GM12878 (cell line): ENCODE results near the gene TNFRSF1B. TPM values are rescaled to one million over a fixed set of nuclear protein-coding genes. Genes with fewer than 3 reads are reported as not detected.

Experiments used
- ATAC-seq: fragments of 200-7000 bp; cut with Tn5 transposase; 3 replicates; pipeline ENCODE4 v1.9.1; 2020; ENCODE audit warnings: mild to moderate bottlenecking, moderate library complexity
- BruUV-seq: library from RNA; stranded (reverse); fragments of 400-500 nt; replicated peaks from 2 replicates; lab custom pipeline; 2021; lab: Mats Ljungman, UMichigan
- CTCF ChIA-PET: fragments of 300-600 bp; sonication (Branson Sonifier 250); formaldehyde crosslinking; extraction: SDS; loops from one replicate; lab custom pipeline; 2021; ENCODE audit warnings: inconsistent platforms; lab: Yijun Ruan, JAX
- POLR2A ChIA-PET: fragments of 350-600 bp; formaldehyde crosslinking; extraction: SDS; loops from one replicate; lab custom pipeline; 2021; ENCODE audit warnings: inconsistent platforms; lab: Charles Lee
- RAD21 ChIA-PET: fragments of 300-600 bp; sonication (Branson Sonifier 250); formaldehyde crosslinking; loops from one replicate; lab custom pipeline; 2023; ENCODE audit warnings: antibody characterized with exemption; ENCODE audit not compliant: unreplicated experiment; lab: Charles Lee
- SMC1A ChIA-PET: fragments of 300-600 bp; sonication (Branson Sonifier 250); formaldehyde crosslinking; loops from one replicate; lab custom pipeline; 2023; ENCODE audit not compliant: unreplicated experiment, uncharacterized antibody; lab: Charles Lee
- DNase-seq: peaks from one replicate; pipeline ENCODE4 v3.0.0-alpha.2; 2011; ENCODE audit warnings: low read depth, low spot score
- FAIRE-seq: peaks from 3 replicates; lab custom pipeline; 2011; peaks lifted over from hg19 to GRCh38; lab: Jason Lieb, UNC
- H2AFZ ChIP-seq: 2 replicates; pipeline ENCODE4 v1.6.0; 2011; ENCODE audit warnings: low read depth, low read length, control low read depth; ENCODE audit not compliant: control insufficient read depth
- H3K27ac ChIP-seq: 2 replicates; pipeline ENCODE4 v1.5.1; 2011; ENCODE audit warnings: control low read depth; ENCODE audit not compliant: control insufficient read depth, insufficient read depth
- H3K27me3 ChIP-seq, 2 experiments: replicated peaks in 1 of 2; 2 replicates each; pipeline versions ENCODE4 v1.6.0 to v1.6.1; 2011; ENCODE audit warnings: low read length in 1 of 2; ENCODE audit not compliant: control insufficient read depth in 2 of 2, insufficient read depth in 2 of 2
- H3K36me3 ChIP-seq, 2 experiments: 2 replicates each; pipeline ENCODE4 v1.5.1; 2011; ENCODE audit warnings: low read length in 1 of 2; ENCODE audit not compliant: control insufficient read depth in 2 of 2, insufficient read depth in 2 of 2
- H3K4me1 ChIP-seq: 2 replicates; pipeline ENCODE4 v1.6.1; 2011; ENCODE audit warnings: mild to moderate bottlenecking, low read length, moderate library complexity, mixed read lengths; ENCODE audit not compliant: control insufficient read depth, insufficient read depth
- H3K4me2 ChIP-seq: 2 replicates; pipeline ENCODE4 v1.6.0; 2011; ENCODE audit warnings: control low read depth; ENCODE audit not compliant: control insufficient read depth, insufficient read depth
- H3K4me3 ChIP-seq: fragments of 200-600 bp; sonication (generic); 2 replicates; pipeline ENCODE4 v1.5.1; 2016
- H3K79me2 ChIP-seq: 2 replicates; pipeline ENCODE4 v1.6.0; 2011; ENCODE audit warnings: low read length; ENCODE audit not compliant: control insufficient read depth, insufficient read depth
- H3K9ac ChIP-seq: 2 replicates; pipeline ENCODE4 v1.8.0; 2011; ENCODE audit warnings: low read length, control low read depth, mixed read lengths; ENCODE audit not compliant: control insufficient read depth, insufficient read depth
- H3K9me3 ChIP-seq: replicated peaks from 3 replicates; pipeline ENCODE4 v1.5.1; 2011; ENCODE audit warnings: mild to moderate bottlenecking, low read length; ENCODE audit not compliant: control insufficient read depth, insufficient read depth
- H4K20me1 ChIP-seq: 2 replicates; pipeline ENCODE4 v1.6.0; 2011; ENCODE audit not compliant: control insufficient read depth, insufficient read depth
- E2F8 ChIP-seq: fragments of 450-650 bp; IDR thresholded peaks from 2 replicates; pipeline ENCODE4 v1.6.1; 2018; ENCODE audit warnings: mild to moderate bottlenecking, low read depth, moderate library complexity; ENCODE audit not compliant: partially characterized antibody
- IKZF1 ChIP-seq: fragments of 450-650 bp; conservative IDR thresholded peaks from 2 replicates; pipeline ENCODE4 v1.6.1; 2017; ENCODE audit warnings: antibody characterized with exemption, mild to moderate bottlenecking
- MLLT1 ChIP-seq: fragments of 450-650 bp; IDR thresholded peaks from 2 replicates; pipeline ENCODE4 v1.6.1; 2016; ENCODE audit warnings: mild to moderate bottlenecking
- NR2F1 ChIP-seq: fragments of 450-650 bp; conservative IDR thresholded peaks from 2 replicates; pipeline ENCODE4 v1.6.1; 2017; ENCODE audit warnings: mild to moderate bottlenecking
- RAD21 ChIP-seq: IDR thresholded peaks from 2 replicates; pipeline ENCODE4 v1.6.1; 2011; ENCODE audit warnings: mild to moderate bottlenecking, low read depth, low read length, moderate library complexity; ENCODE audit not compliant: insufficient read depth
- RUNX3 ChIP-seq: IDR thresholded peaks from 2 replicates; pipeline ENCODE4 v1.6.1; 2012; ENCODE audit warnings: low read length, inconsistent platforms
- SMARCA5 ChIP-seq: fragments of 450-650 bp; IDR thresholded peaks from 2 replicates; pipeline ENCODE4 v1.6.1; 2017; ENCODE audit warnings: mild to moderate bottlenecking
- SMC3 ChIP-seq: IDR thresholded peaks from 2 replicates; pipeline ENCODE4 v1.6.1; 2011; ENCODE audit warnings: low read length, improper control_type of control experiment, borderline replicate concordance
- SPI1 ChIP-seq: IDR thresholded peaks from 2 replicates; pipeline ENCODE4 v1.6.1; 2011; ENCODE audit warnings: low read depth, mild to moderate bottlenecking, low read length, moderate library complexity, borderline replicate concordance; ENCODE audit not compliant: insufficient read depth
- USF1 ChIP-seq: IDR thresholded peaks from 2 replicates; pipeline ENCODE4 v1.6.1; 2011; ENCODE audit warnings: borderline replicate concordance, low read depth, mild to moderate bottlenecking, moderate library complexity, mixed read lengths, low read length; ENCODE audit not compliant: insufficient read depth; ENCODE audit errors: extremely low read length
- ZNF384 ChIP-seq: IDR thresholded peaks from 2 replicates; pipeline ENCODE4 v1.6.1; 2012; ENCODE audit warnings: low read depth, mild to moderate bottlenecking, low read length, improper control_type of control experiment, borderline replicate concordance
- WGBS: methylation state at CpG from one replicate; pipeline ENCODE4 v1.1.6; 2016; ENCODE audit warnings: low lambda C conversion rate; ENCODE audit not compliant: insufficient replicate concordance, insufficient coverage; ENCODE audit errors: missing lambda C conversion rate; 5-methylcytosine and 5-hydroxymethylcytosine counted together
- in situ Hi-C: fragments of 300-500 bp; cut with MboI; formaldehyde crosslinking; loops from 9 replicates; pipeline ENCODE4 v1.14.3; 2018; ENCODE audit warnings: mixed read lengths
- intact Hi-C: fragments of 100-400 bp; cut with micrococcal nuclease; formaldehyde crosslinking; loops from one replicate; pipeline ENCODE4 v1.14.2; 2022; ENCODE audit not compliant: unreplicated experiment
- polyA plus RNA-seq, 11 experiments: library from polyadenylated mRNA; depleted of rRNA in 4 of 11; unstranded in 6 of 11; stranded (reverse) in 5 of 11; fragments of >200 nt; fragmentation: Nextera tagmentation in 4 of 11; fragmentation: Illumina TruSeq in 1 of 11; extraction: Ambion mirVana in 4 of 11; extraction: Trizol in 1 of 11; gene quantifications; 1 replicate in 1 of 11; 2 replicates in 10 of 11; pipeline versions ENCODE4 v1.2.1 to v1.2.3, GENCODE V29; 2011 to 2016; ENCODE audit warnings: inconsistent platforms in 2 of 11, missing spikeins in 2 of 11, low read depth in 1 of 11
- total RNA-seq, 4 experiments: library from RNA; depleted of rRNA in 3 of 4; stranded (reverse); fragments of >200 nt in 3 of 4; fragmentation: Illumina TruSeq in 1 of 4; extraction: Trizol in 1 of 4; gene quantifications; 2 replicates each; pipeline versions ENCODE4 v1.2.1 to v1.2.3, GENCODE V29; 2013 to 2021
- TF ChIP-seq, protein P1 (sequence below), 3 experiments: IDR thresholded peaks in 2 of 3; conservative IDR thresholded peaks in 1 of 3; 2 replicates each; pipeline ENCODE4 v1.5.1; 2011; ENCODE audit warnings: low read depth in 3 of 3, low read length in 3 of 3, mild to moderate bottlenecking in 3 of 3, control low read depth in 2 of 3, moderate library complexity in 2 of 3, inconsistent platforms in 1 of 3, mixed read lengths in 1 of 3; ENCODE audit not compliant: control insufficient read depth in 2 of 3, insufficient read depth in 1 of 3; ENCODE audit errors: extremely low read depth in 1 of 3

TNFRSF1B gene
- total and polyA plus RNA-seq, 10 of the 15 experiments (the other 5 are each of a cell fraction or from before 2014, with no cell fraction given) = 10.1 to 87.2 (median 37.3) TPM

DNA sequence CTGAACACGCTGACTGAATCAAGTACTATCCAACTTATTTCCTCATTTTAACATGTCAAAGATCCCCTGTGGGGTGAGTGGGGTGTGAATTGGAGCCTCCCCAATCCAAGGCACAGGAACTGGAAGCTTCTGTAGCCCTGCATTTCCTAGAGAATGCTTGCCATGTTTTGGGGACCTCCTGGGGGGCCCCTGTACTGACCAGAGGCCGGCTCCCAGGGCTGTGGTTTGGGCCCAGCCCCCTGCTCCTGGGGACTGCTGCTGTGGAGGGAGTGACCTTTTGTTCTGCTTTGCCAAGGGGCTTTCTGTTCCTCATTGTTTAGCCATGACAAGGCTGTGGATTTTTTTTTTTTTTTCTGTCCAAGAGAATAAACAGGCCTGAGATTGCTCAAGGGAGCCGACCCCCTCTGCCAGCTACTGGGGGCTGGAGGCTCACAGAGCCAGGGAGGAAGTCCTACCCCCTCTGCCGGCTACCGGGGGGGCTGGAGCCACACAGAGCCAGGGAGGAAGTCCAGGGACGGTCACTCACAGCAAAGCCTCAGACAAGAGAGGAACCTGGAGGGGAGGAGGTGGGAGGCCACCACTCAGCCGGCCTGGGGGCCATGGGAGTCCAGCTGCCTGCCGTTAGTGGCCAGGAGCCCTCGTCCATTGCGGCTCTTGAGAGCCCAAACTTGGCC, 17.4 kb downstream of the TNFRSF1B start:
- no peak for DNase-seq
- H3K4me3 ChIP-seq = no peak overlapping the region; the same call in 1 of the 2 replicates
- intact Hi-C loops (no loop called here), in situ Hi-C loops (no loop called here)
- H3K4me2 ChIP-seq = no peak overlapping the region
- H4K20me1 ChIP-seq = peaks cover 11% of the 10 kb centered on the region; the same call in 1 of the 2 replicates
- CTCF ChIA-PET = interaction anchor here (0.7 to 3.7 kb wide), 6 partner anchors 11 to 59 kb away, joined by 3 to 28 read pairs (median 7); no protein-coding TSS in a partner anchor
- H3K36me3 ChIP-seq = peaks cover 15% of the 10 kb centered on the region in 2 experiments
- peak; percentile 76 for ATAC-seq
- H3K9me3 ChIP-seq = no peaks in the 10 kb centered on the region
- FAIRE-seq = no peak
- no peak overlapping the region for H3K9ac ChIP-seq
- no peaks in the 10 kb centered on the region for H3K27me3 ChIP-seq
- H3K4me1 ChIP-seq = peaks cover 20% of the 10 kb centered on the region
- no peak overlapping the region for H2AFZ ChIP-seq
- WGBS = 43% methylated on average over 10 of the region's 10 CpGs
- RAD21 ChIA-PET = interaction anchor here (1.6 to 3.6 kb wide), 4 partner anchors 12 to 60 kb away, joined by 7 to 21 read pairs (median 8); no protein-coding TSS in a partner anchor
- H3K79me2 ChIP-seq = peaks cover 40% of the 10 kb centered on the region
- SMC1A ChIA-PET = interaction anchor here (1.1 to 2.7 kb wide), 9 partner anchors 12 to 60 kb away, joined by 3 to 26 read pairs (median 4); no protein-coding TSS in a partner anchor
- peak overlapping the region; percentile 47 for H3K27ac ChIP-seq
- no TSS peak for BruUV-seq
- POLR2A ChIA-PET = interaction anchor here (0.7 to 2.5 kb wide), 5 partner anchors 11 to 37 kb away, joined by 3 to 14 read pairs (median 5); no protein-coding TSS in a partner anchor
- TF ChIP-seq IKZF1 (peak; percentile 74), E2F8 (no peak), SPI1 (peak; percentile 68), SMC3 (peak; percentile 16; the same call in 1 of the 2 replicates), RUNX3 (peak; percentile 67), MLLT1 (no peak), NR2F1 (peak; percentile 79), SMARCA5 (peak; percentile 33; the same call in 1 of the 2 replicates), RAD21 (0 out of 2 replicates have a peak, but pooled peaks have one; percentile 29), USF1 (no peak), ZNF384 (peak; percentile 84)
- TF ChIP-seq, protein P1, sequence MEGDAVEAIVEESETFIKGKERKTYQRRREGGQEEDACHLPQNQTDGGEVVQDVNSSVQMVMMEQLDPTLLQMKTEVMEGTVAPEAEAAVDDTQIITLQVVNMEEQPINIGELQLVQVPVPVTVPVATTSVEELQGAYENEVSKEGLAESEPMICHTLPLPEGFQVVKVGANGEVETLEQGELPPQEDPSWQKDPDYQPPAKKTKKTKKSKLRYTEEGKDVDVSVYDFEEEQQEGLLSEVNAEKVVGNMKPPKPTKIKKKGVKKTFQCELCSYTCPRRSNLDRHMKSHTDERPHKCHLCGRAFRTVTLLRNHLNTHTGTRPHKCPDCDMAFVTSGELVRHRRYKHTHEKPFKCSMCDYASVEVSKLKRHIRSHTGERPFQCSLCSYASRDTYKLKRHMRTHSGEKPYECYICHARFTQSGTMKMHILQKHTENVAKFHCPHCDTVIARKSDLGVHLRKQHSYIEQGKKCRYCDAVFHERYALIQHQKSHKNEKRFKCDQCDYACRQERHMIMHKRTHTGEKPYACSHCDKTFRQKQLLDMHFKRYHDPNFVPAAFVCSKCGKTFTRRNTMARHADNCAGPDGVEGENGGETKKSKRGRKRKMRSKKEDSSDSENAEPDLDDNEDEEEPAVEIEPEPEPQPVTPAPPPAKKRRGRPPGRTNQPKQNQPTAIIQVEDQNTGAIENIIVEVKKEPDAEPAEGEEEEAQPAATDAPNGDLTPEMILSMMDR (IDR thresholded peaks at IDR 0.05 in 2 of 3, conservative IDR thresholded peaks at IDR 0.05 in 1 of 3; ENCODE audit: control insufficient read depth in 2 of 3, extremely low read depth in 1 of 3, insufficient read depth in 1 of 3, low read depth in 3 of 3, low read length in 3 of 3) = 0 out of 6 replicates have a peak, but pooled peaks of 1 of the 3 experiments have one; percentile 11
